ENCODE data around the gene OR2V2.

Gene OR2V2

GRCh38 chr5:181133083-181133482 lies 14.3 kb upstream of the OR2V2 start:
- Histone ChIP-seq H3K4me3 (ENCODE audit: low read depth in 1 of 2, low read length in 2 of 2) (no peak overlapping the region), H3K36me3 (ENCODE audit: control insufficient read depth in 1 of 2, insufficient read depth in 2 of 2, low read length in 2 of 2) (no peaks in the 10 kb centered on the region), H3K9me3 (ENCODE audit: control insufficient read depth in 1 of 2, low read length in 2 of 2) (peaks cover 0 to 6% of the 10 kb centered on the region in 2 donors), H3K4me1 (ENCODE audit: control insufficient read depth in 1 of 2, insufficient read depth in 2 of 2, low read length in 2 of 2) (no peaks in the 10 kb centered on the region), H3K27me3 (ENCODE audit: low read depth, low read length) (no peaks in the 10 kb centered on the region), H3K27ac (ENCODE audit: low read length) (no peak overlapping the region)

GRCh38 chr5:181133610-181134231 lies 13.7 kb upstream of the OR2V2 start:
- Histone ChIP-seq H3K4me1 (ENCODE audit: control insufficient read depth in 1 of 2, insufficient read depth in 2 of 2, low read length in 2 of 2) (no peaks in the 10 kb centered on the region), H3K4me3 (ENCODE audit: low read depth in 1 of 2, low read length in 2 of 2) (no peak overlapping the region), H3K36me3 (ENCODE audit: control insufficient read depth in 1 of 2, insufficient read depth in 2 of 2, low read length in 2 of 2) (no peaks in the 10 kb centered on the region), H3K27me3 (ENCODE audit: low read depth, low read length) (no peaks in the 10 kb centered on the region), H3K27ac (ENCODE audit: low read length) (no peak overlapping the region), H3K9me3 (ENCODE audit: control insufficient read depth in 1 of 2, low read length in 2 of 2) (peaks cover 0 to 6% of the 10 kb centered on the region in 2 donors)

DNA sequence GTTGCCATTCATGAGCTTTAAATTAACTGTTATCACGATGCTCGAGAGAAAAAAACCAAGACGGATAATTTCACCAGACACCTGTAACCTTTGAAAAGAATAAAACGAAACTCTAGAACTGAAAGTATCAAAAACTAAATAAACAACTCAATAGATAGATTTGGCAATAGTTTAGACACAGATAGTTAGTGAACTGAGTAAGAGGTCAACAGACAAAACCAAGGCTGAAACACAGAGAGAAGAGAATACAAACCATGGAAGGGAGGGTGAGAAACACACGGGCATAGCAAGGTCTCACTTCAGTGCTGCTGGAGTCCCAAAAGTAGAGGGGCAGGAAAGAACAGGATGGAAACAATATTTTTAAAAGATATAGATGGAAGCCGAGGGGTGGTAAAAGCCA lies 13.1 kb upstream of the OR2V2 start:
- Histone ChIP-seq H3K27me3 (ENCODE audit: low read depth, low read length) (no peaks in the 10 kb centered on the region), H3K36me3 (ENCODE audit: control insufficient read depth in 1 of 2, insufficient read depth in 2 of 2, low read length in 2 of 2) (no peaks in the 10 kb centered on the region), H3K9me3 (ENCODE audit: control insufficient read depth in 1 of 2, low read length in 2 of 2) (peaks cover 0 to 6% of the 10 kb centered on the region in 2 donors), H3K27ac (ENCODE audit: low read length) (no peak overlapping the region), H3K4me3 (ENCODE audit: low read depth in 1 of 2, low read length in 2 of 2) (no peak overlapping the region), H3K4me1 (ENCODE audit: control insufficient read depth in 1 of 2, insufficient read depth in 2 of 2, low read length in 2 of 2) (no peaks in the 10 kb centered on the region)

GRCh38 chr5:181136361-181136955 lies 10.9 kb upstream of the OR2V2 start:
- H3K27ac ChIP-seq (ENCODE audit: low read length), result no peak overlapping the region
- H3K36me3 ChIP-seq (ENCODE audit: control insufficient read depth in 1 of 2, insufficient read depth in 2 of 2, low read length in 2 of 2), result no peaks in the 10 kb centered on the region
- H3K9me3 ChIP-seq (ENCODE audit: control insufficient read depth in 1 of 2, low read length in 2 of 2), result peaks cover 0 to 6% of the 10 kb centered on the region in 2 donors
- no peaks in the 10 kb centered on the region for H3K27me3 ChIP-seq (ENCODE audit: low read depth, low read length)
- H3K4me1 ChIP-seq (ENCODE audit: control insufficient read depth in 1 of 2, insufficient read depth in 2 of 2, low read length in 2 of 2), result no peaks in the 10 kb centered on the region
- no peak overlapping the region for H3K4me3 ChIP-seq (ENCODE audit: low read depth in 1 of 2, low read length in 2 of 2)

DNA sequence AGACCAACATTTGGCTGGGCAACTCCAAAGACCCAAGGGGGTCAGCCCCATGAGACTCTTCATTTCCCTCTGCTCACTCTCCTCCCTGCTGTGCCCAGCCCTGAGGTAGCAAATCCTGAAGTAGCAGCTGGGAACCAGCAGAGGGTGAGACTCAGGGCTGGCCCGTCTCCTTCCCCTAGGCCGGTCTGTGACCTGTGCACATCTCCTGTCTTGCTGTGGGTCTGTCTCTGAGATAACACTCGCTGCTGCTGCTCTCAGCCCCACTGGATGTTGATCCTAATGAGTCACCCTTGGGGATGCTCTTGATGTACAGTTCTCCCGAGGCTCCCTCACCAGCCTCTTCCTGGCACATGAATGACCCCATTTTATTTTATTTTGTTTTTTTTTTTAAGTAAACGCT lies 9.1 kb upstream of the OR2V2 start:
- no peaks in the 10 kb centered on the region for H3K36me3 ChIP-seq (ENCODE audit: control insufficient read depth in 1 of 2, insufficient read depth in 2 of 2, low read length in 2 of 2)
- H3K27ac ChIP-seq (ENCODE audit: low read length), result no peak overlapping the region
- no peaks in the 10 kb centered on the region for H3K27me3 ChIP-seq (ENCODE audit: low read depth, low read length)
- peaks cover 0 to 6% of the 10 kb centered on the region in 2 donors for H3K9me3 ChIP-seq (ENCODE audit: control insufficient read depth in 1 of 2, low read length in 2 of 2)
- H3K4me3 ChIP-seq (ENCODE audit: low read depth in 1 of 2, low read length in 2 of 2), result no peak overlapping the region
- no peaks in the 10 kb centered on the region for H3K4me1 ChIP-seq (ENCODE audit: control insufficient read depth in 1 of 2, insufficient read depth in 2 of 2, low read length in 2 of 2)

DNA sequence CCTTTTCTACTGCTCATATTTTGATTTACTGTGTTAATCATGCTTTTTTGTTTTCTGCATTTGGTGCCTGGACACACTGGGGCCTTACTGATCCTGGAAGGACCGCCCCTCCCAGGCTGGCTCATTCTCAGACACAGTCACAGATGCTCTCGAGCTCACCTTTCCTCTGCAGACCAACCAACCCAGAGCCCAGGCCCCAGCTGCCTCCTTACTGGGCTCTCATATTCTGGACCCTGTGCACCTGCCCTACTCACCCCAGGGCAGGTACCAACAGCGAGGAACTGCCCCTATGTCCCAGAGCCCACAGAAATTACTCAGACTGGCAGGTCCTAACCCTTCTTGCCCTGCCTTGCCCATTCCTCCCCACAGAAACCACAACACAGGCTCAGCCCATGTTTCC lies 6.6 kb upstream of the OR2V2 start:
- H3K27ac ChIP-seq (ENCODE audit: low read length), result no peak overlapping the region
- no peaks in the 10 kb centered on the region for H3K4me1 ChIP-seq (ENCODE audit: control insufficient read depth in 1 of 2, insufficient read depth in 2 of 2, low read length in 2 of 2)
- H3K27me3 ChIP-seq (ENCODE audit: low read depth, low read length), result no peaks in the 10 kb centered on the region
- H3K9me3 ChIP-seq (ENCODE audit: control insufficient read depth in 1 of 2, low read length in 2 of 2), result peaks cover 0 to 6% of the 10 kb centered on the region in 2 donors
- no peak overlapping the region for H3K4me3 ChIP-seq (ENCODE audit: low read depth in 1 of 2, low read length in 2 of 2)
- no peaks in the 10 kb centered on the region for H3K36me3 ChIP-seq (ENCODE audit: control insufficient read depth in 1 of 2, insufficient read depth in 2 of 2, low read length in 2 of 2)

- no peak overlapping the region for H3K27ac ChIP-seq (ENCODE audit: low read length)
- H3K36me3 ChIP-seq (ENCODE audit: control insufficient read depth in 1 of 2, insufficient read depth in 2 of 2, low read length in 2 of 2), result no peaks in the 10 kb centered on the region
- no peaks in the 10 kb centered on the region for H3K27me3 ChIP-seq (ENCODE audit: low read depth, low read length)
- H3K4me3 ChIP-seq (ENCODE audit: low read depth in 1 of 2, low read length in 2 of 2), result no peak overlapping the region
- H3K4me1 ChIP-seq (ENCODE audit: control insufficient read depth in 1 of 2, insufficient read depth in 2 of 2, low read length in 2 of 2), result no peaks in the 10 kb centered on the region
- no peaks in the 10 kb centered on the region for H3K9me3 ChIP-seq (ENCODE audit: control insufficient read depth in 1 of 2, low read length in 2 of 2)
Measured at GRCh38 chr5:181142054-181142453, 5.3 kb upstream of the OR2V2 start.

GRCh38 chr5:181145133-181145532 lies 2.3 kb upstream of the OR2V2 start:
- no peak overlapping the region for H3K4me3 ChIP-seq (ENCODE audit: low read depth in 1 of 2, low read length in 2 of 2)
- H3K9me3 ChIP-seq (ENCODE audit: control insufficient read depth in 1 of 2, low read length in 2 of 2), result no peaks in the 10 kb centered on the region
- H3K27me3 ChIP-seq (ENCODE audit: low read depth, low read length), result peaks cover 3% of the 10 kb centered on the region
- H3K27ac ChIP-seq (ENCODE audit: low read length), result no peak overlapping the region
- H3K4me1 ChIP-seq (ENCODE audit: control insufficient read depth in 1 of 2, insufficient read depth in 2 of 2, low read length in 2 of 2), result no peaks in the 10 kb centered on the region
- no peaks in the 10 kb centered on the region for H3K36me3 ChIP-seq (ENCODE audit: control insufficient read depth in 1 of 2, insufficient read depth in 2 of 2, low read length in 2 of 2)

DNA sequence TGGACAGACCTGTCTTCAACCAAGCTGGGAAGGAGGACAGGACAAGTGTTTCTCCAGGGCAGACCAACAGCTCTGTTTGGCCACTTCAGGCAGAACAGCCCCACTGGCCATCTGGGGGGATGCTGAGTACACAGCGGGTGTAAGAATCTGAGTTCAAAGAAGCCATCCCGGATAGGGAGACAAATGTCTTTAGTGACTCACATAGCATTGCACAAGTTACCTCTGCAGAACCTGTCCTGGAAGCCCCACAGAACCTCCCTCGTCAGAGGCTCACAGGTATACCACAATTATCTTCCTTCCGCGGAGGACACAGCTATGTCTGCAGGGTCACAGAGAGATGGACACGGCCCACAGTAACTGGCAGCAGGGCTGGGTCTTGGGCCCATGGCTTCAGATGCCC lies 2.0 kb downstream of the OR2V2 start:
- no peak overlapping the region for H3K4me3 ChIP-seq (ENCODE audit: low read depth in 1 of 2, low read length in 2 of 2)
- no peaks in the 10 kb centered on the region for H3K36me3 ChIP-seq (ENCODE audit: control insufficient read depth in 1 of 2, insufficient read depth in 2 of 2, low read length in 2 of 2)
- no peak overlapping the region for H3K27ac ChIP-seq (ENCODE audit: low read length)
- peaks cover 4% of the 10 kb centered on the region for H3K27me3 ChIP-seq (ENCODE audit: low read depth, low read length)
- no peaks in the 10 kb centered on the region for H3K9me3 ChIP-seq (ENCODE audit: control insufficient read depth in 1 of 2, low read length in 2 of 2)
- H3K4me1 ChIP-seq (ENCODE audit: control insufficient read depth in 1 of 2, insufficient read depth in 2 of 2, low read length in 2 of 2), result no peaks in the 10 kb centered on the region

- Histone ChIP-seq H3K9me3 (ENCODE audit: control insufficient read depth in 1 of 2, low read length in 2 of 2) (no peaks in the 10 kb centered on the region), H3K27ac (ENCODE audit: low read length) (no peak overlapping the region), H3K36me3 (ENCODE audit: control insufficient read depth in 1 of 2, insufficient read depth in 2 of 2, low read length in 2 of 2) (no peaks in the 10 kb centered on the region), H3K27me3 (ENCODE audit: low read depth, low read length) (peaks cover 4% of the 10 kb centered on the region), H3K4me1 (ENCODE audit: control insufficient read depth in 1 of 2, insufficient read depth in 2 of 2, low read length in 2 of 2) (no peaks in the 10 kb centered on the region), H3K4me3 (ENCODE audit: low read depth in 1 of 2, low read length in 2 of 2) (no peak overlapping the region)
Measured at GRCh38 chr5:181149806-181150733, 2.7 kb downstream of the OR2V2 start.

DNA sequence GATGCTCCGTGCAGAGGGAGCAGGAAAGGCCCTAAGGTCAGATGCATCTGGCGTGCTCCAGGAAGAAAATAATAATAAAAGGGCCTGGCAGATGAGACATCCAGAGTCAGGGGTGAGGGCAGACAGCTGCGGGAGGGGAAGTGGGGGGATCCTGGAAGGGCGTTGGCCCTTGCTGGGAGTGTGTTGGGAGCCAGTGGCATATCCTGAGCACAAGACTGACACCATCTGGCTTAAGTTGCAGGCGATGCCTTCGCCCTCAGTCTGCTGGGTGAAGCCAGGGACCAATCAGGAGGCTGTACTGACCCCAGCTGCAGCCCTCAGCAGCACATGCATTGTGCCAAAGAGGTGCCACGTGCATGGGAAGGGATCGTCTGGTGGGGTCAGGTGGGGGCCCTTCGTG lies 3.8 kb downstream of the OR2V2 start:
- Histone ChIP-seq H3K4me3 (ENCODE audit: low read depth in 1 of 2, low read length in 2 of 2) (no peak overlapping the region), H3K4me1 (ENCODE audit: control insufficient read depth in 1 of 2, insufficient read depth in 2 of 2, low read length in 2 of 2) (no peaks in the 10 kb centered on the region), H3K9me3 (ENCODE audit: control insufficient read depth in 1 of 2, low read length in 2 of 2) (no peaks in the 10 kb centered on the region), H3K27me3 (ENCODE audit: low read depth, low read length) (peaks cover 4% of the 10 kb centered on the region), H3K36me3 (ENCODE audit: control insufficient read depth in 1 of 2, insufficient read depth in 2 of 2, low read length in 2 of 2) (no peaks in the 10 kb centered on the region), H3K27ac (ENCODE audit: low read length) (no peak overlapping the region)

Measured in muscle layer of duodenum (tissue), 2 donors.